ENCODE results near the gene ZW10.

DNA sequence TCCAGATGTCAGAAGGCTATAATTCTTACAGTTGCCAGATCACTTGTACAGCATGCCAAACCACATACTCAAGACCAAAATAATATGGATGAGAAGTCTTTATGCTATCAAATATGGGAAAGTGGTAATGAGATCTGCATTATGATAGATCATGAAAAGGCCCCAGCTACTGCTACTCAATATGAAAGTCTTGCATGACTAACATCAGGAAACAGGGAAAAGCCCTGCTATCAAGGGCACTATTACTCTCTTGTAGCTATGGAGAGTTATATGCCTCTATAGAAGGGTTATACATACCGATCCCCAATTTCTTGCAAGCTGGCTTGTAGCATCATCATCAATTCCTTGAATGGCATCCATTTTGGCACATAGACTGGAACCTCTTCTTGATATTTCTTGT is 37.2 kb downstream of the ZW10 start:
- TF ChIP-seq, protein P1, sequence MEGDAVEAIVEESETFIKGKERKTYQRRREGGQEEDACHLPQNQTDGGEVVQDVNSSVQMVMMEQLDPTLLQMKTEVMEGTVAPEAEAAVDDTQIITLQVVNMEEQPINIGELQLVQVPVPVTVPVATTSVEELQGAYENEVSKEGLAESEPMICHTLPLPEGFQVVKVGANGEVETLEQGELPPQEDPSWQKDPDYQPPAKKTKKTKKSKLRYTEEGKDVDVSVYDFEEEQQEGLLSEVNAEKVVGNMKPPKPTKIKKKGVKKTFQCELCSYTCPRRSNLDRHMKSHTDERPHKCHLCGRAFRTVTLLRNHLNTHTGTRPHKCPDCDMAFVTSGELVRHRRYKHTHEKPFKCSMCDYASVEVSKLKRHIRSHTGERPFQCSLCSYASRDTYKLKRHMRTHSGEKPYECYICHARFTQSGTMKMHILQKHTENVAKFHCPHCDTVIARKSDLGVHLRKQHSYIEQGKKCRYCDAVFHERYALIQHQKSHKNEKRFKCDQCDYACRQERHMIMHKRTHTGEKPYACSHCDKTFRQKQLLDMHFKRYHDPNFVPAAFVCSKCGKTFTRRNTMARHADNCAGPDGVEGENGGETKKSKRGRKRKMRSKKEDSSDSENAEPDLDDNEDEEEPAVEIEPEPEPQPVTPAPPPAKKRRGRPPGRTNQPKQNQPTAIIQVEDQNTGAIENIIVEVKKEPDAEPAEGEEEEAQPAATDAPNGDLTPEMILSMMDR (IDR thresholded peaks at IDR 0.05; ENCODE audit: insufficient read depth, low read length), result no peak
- TF ChIP-seq POLR2AphosphoS5 (IDR thresholded peaks at IDR 0.05; ENCODE audit: low read depth) (no peak), GABPA (IDR thresholded peaks at IDR 0.05; ENCODE audit: low read depth) (no peak)
- TF ChIP-seq, protein P2, sequence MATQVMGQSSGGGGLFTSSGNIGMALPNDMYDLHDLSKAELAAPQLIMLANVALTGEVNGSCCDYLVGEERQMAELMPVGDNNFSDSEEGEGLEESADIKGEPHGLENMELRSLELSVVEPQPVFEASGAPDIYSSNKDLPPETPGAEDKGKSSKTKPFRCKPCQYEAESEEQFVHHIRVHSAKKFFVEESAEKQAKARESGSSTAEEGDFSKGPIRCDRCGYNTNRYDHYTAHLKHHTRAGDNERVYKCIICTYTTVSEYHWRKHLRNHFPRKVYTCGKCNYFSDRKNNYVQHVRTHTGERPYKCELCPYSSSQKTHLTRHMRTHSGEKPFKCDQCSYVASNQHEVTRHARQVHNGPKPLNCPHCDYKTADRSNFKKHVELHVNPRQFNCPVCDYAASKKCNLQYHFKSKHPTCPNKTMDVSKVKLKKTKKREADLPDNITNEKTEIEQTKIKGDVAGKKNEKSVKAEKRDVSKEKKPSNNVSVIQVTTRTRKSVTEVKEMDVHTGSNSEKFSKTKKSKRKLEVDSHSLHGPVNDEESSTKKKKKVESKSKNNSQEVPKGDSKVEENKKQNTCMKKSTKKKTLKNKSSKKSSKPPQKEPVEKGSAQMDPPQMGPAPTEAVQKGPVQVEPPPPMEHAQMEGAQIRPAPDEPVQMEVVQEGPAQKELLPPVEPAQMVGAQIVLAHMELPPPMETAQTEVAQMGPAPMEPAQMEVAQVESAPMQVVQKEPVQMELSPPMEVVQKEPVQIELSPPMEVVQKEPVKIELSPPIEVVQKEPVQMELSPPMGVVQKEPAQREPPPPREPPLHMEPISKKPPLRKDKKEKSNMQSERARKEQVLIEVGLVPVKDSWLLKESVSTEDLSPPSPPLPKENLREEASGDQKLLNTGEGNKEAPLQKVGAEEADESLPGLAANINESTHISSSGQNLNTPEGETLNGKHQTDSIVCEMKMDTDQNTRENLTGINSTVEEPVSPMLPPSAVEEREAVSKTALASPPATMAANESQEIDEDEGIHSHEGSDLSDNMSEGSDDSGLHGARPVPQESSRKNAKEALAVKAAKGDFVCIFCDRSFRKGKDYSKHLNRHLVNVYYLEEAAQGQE (IDR thresholded peaks at IDR 0.05; ENCODE audit: insufficient replicate concordance, low read depth), result no peak
